BJ (cell line): ENCODE data around the gene AGPAT2. TPM values are rescaled to one million over a fixed set of nuclear protein-coding genes. Genes with fewer than 3 reads are reported as not detected.

Experiments
- CTCF ChIA-PET: fragments of 350-600 bp; formaldehyde crosslinking; extraction: SDS; loops from one replicate; lab custom pipeline; 2021; ENCODE audit warnings: antibody characterized with exemption, inconsistent platforms; lab: Yijun Ruan, JAX
- POLR2A ChIA-PET: fragments of 300-600 bp; sonication (Branson Sonifier 250); formaldehyde crosslinking; extraction: SDS; loops from one replicate; lab custom pipeline; 2021; ENCODE audit warnings: antibody characterized with exemption; lab: Charles Lee
- DNase-seq: peaks from one replicate; pipeline ENCODE4 v3.0.0-alpha.2; 2011; ENCODE audit warnings: low read depth
- H3K27me3 ChIP-seq: 2 replicates; pipeline ENCODE4 v1.6.0; 2011; ENCODE audit warnings: low read length; ENCODE audit not compliant: control insufficient read depth, insufficient read depth
- H3K36me3 ChIP-seq: 2 replicates; pipeline ENCODE4 v1.5.1; 2011; ENCODE audit warnings: low read length; ENCODE audit not compliant: control insufficient read depth, insufficient read depth
- H3K4me3 ChIP-seq: 2 replicates; pipeline ENCODE4 v1.5.1; 2011; ENCODE audit warnings: low read depth, mild to moderate bottlenecking, control low read depth, low read length
- polyA plus RNA-seq: library from polyadenylated mRNA; depleted of rRNA; stranded (reverse); fragments of >200 nt; gene quantifications from 2 replicates; pipeline ENCODE4 v1.2.3, GENCODE V29; 2011
- TF ChIP-seq, protein P1 (sequence below): IDR thresholded peaks from 2 replicates; pipeline ENCODE4 v1.5.1; 2011; ENCODE audit warnings: low read depth, mild to moderate bottlenecking, control low read depth, inconsistent platforms, low read length, moderate library complexity; ENCODE audit not compliant: insufficient read depth

AGPAT2 gene
- polyA plus RNA-seq, 1 experiment = 68.3 TPM

DNA sequence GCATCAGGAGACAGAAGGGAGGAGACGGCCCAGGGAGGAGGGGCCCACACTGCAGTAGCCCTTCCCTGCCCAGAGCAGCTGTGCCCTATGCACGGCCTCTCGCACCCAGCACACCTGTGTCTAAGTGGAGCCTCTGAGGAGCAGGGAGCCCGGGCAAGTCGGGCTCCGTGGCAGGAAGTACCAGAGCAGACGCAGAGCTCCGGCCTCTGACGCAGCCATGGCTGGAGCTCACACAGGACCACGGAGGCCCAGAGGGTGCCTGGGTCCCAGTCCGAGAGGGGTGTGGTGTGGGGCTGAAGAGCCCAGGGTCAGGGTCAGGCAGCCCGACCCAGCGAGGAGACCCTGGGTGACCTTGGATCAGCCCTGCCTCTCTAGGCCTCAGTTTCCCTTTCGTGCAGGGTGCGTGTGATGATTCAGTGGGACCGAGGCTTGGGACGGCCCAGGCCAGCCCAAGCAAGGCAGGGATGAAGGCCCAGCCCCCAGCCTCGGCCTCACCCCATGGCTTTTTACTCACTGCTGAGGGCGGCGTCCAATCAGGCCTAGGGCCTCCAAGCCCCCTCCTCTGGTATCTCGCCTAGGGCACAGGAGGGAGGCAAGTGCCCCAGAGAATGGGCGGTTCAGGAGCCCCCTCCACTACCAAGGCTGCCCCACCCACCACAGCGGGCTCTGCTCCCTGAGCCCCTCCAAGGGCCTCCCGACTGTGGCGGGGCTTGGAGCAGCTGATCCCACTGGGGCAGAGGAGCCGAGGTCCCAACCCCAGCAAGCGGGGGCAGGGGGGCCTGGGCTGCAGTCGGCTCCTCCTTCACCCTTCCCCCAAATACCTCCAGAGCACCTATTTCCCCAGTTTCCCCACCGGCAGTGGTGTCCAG is 4.3 kb upstream of the AGPAT2 start:
- ChIA-PET CTCF (no interaction called here), POLR2A (no interaction called here)
- H3K4me3 ChIP-seq = no peak overlapping the region
- H3K27me3 ChIP-seq = no peaks in the 10 kb centered on the region
- H3K36me3 ChIP-seq = no peaks in the 10 kb centered on the region
- DNase-seq = no peak
- TF ChIP-seq, protein P1, sequence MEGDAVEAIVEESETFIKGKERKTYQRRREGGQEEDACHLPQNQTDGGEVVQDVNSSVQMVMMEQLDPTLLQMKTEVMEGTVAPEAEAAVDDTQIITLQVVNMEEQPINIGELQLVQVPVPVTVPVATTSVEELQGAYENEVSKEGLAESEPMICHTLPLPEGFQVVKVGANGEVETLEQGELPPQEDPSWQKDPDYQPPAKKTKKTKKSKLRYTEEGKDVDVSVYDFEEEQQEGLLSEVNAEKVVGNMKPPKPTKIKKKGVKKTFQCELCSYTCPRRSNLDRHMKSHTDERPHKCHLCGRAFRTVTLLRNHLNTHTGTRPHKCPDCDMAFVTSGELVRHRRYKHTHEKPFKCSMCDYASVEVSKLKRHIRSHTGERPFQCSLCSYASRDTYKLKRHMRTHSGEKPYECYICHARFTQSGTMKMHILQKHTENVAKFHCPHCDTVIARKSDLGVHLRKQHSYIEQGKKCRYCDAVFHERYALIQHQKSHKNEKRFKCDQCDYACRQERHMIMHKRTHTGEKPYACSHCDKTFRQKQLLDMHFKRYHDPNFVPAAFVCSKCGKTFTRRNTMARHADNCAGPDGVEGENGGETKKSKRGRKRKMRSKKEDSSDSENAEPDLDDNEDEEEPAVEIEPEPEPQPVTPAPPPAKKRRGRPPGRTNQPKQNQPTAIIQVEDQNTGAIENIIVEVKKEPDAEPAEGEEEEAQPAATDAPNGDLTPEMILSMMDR = no peak

DNA sequence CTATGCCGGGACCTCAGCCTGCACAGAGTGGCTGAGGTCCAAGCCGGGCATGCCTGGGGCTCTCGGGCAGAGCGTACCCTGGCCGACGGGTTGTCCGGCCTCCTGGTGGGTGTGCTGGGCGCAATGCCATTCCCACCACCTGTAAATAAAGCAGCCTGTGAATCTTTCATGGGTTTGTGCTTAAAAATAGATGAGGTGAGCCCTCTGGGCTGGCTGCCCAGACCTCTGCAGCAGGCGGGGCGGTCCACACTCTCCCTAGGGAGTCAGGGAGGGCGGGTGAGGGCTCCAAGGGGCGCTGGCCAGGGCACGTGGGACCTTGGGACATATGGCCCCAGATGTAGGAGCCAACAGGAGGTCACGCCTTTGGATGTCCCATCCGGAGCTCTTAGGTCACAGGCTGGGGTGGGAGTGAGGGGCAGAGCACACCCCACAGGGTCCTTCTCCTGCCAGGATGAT is 3.6 kb upstream of the AGPAT2 start:
- ChIA-PET POLR2A (no interaction called here), CTCF (no interaction called here)
- DNase-seq = no peak

DNA sequence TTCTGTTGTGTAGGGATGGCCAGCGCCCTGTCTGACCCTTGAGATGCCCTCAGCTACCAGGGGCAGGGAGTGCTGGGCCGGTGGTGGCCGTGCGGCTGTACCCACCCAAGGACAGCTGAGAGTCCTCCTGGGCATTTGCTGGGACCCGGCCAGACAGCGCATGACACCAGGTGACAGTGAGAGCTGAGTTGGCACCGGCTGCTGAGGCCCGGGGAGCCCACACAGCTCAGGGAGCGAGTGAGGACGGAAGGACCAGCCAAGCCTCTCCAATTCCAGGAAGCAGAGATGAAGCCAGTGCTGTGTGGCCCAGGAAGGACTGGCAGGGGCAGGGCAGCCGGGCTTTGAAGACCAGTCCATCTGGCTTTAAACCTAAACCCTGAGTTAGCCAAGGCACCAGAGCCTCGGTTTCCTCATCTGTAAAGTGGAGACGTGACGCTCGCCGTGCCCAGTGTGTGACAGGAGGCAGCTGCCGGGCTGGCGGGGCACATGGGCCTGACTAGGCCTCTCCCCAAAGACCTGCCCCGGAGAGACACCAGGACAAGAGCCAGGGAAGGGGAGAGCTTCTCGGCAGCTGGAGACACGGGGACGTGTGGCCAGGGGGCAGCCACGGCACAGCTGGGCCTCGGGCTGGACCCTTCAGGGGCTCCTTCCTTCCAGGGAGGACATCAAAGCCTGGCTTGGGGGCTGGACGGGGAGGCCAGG is 3.0 kb upstream of the AGPAT2 start:
- Histone ChIP-seq H3K36me3 (no peaks in the 10 kb centered on the region), H3K4me3 (no peak overlapping the region), H3K27me3 (no peaks in the 10 kb centered on the region)
- ChIA-PET POLR2A (no interaction called here), CTCF (interaction anchor here (1.5 kb wide), 1 partner anchor 19 kb away, joined by 6 read pairs; no protein-coding TSS in a partner anchor)
- no peak for DNase-seq
- TF ChIP-seq, protein P1 = no peak

More for the DNA sequence above, 3.6 kb upstream of the AGPAT2 start:
- no peaks in the 10 kb centered on the region for H3K27me3 ChIP-seq
- TF ChIP-seq, protein P1 = no peak
- H3K36me3 ChIP-seq = no peaks in the 10 kb centered on the region
- no peak overlapping the region for H3K4me3 ChIP-seq

DNA sequence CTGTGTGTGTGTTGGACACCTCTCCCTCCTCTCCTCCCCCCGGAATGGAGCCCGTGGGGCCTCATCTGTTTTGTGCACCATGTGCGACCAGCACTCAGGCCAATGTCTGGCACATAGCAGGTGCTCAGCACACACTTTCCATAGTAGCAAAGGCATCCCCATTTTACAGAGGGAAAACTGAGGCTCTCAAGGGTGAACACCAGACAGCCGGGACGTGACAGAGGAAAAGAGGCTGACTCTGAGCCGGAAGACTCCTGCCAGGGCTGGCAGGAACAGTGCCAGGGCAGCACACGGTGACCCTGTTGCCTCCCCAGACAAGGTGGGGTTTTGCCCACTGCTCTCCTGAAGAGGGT is 1.8 kb upstream of the AGPAT2 start:
- ChIA-PET CTCF (interaction anchor here (1.1 to 1.5 kb wide), 2 partner anchors 18 to 39 kb away, joined by 3 to 6 read pairs; no protein-coding TSS in a partner anchor), POLR2A (no interaction called here)
- no peaks in the 10 kb centered on the region for H3K27me3 ChIP-seq
- H3K36me3 ChIP-seq = no peaks in the 10 kb centered on the region
- no peak overlapping the region for H3K4me3 ChIP-seq
- TF ChIP-seq, protein P1 = no peak
- no peak for DNase-seq
